ENCODE measurements around the gene FKBP15.
"Not testable (repeated sequence)": the region's sequence is repeated elsewhere in the genome, so short reads cannot be mapped to it uniquely, and the experiment has no call there.

FKBP15 gene, protein sequence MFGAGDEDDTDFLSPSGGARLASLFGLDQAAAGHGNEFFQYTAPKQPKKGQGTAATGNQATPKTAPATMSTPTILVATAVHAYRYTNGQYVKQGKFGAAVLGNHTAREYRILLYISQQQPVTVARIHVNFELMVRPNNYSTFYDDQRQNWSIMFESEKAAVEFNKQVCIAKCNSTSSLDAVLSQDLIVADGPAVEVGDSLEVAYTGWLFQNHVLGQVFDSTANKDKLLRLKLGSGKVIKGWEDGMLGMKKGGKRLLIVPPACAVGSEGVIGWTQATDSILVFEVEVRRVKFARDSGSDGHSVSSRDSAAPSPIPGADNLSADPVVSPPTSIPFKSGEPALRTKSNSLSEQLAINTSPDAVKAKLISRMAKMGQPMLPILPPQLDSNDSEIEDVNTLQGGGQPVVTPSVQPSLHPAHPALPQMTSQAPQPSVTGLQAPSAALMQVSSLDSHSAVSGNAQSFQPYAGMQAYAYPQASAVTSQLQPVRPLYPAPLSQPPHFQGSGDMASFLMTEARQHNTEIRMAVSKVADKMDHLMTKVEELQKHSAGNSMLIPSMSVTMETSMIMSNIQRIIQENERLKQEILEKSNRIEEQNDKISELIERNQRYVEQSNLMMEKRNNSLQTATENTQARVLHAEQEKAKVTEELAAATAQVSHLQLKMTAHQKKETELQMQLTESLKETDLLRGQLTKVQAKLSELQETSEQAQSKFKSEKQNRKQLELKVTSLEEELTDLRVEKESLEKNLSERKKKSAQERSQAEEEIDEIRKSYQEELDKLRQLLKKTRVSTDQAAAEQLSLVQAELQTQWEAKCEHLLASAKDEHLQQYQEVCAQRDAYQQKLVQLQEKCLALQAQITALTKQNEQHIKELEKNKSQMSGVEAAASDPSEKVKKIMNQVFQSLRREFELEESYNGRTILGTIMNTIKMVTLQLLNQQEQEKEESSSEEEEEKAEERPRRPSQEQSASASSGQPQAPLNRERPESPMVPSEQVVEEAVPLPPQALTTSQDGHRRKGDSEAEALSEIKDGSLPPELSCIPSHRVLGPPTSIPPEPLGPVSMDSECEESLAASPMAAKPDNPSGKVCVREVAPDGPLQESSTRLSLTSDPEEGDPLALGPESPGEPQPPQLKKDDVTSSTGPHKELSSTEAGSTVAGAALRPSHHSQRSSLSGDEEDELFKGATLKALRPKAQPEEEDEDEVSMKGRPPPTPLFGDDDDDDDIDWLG

DNA sequence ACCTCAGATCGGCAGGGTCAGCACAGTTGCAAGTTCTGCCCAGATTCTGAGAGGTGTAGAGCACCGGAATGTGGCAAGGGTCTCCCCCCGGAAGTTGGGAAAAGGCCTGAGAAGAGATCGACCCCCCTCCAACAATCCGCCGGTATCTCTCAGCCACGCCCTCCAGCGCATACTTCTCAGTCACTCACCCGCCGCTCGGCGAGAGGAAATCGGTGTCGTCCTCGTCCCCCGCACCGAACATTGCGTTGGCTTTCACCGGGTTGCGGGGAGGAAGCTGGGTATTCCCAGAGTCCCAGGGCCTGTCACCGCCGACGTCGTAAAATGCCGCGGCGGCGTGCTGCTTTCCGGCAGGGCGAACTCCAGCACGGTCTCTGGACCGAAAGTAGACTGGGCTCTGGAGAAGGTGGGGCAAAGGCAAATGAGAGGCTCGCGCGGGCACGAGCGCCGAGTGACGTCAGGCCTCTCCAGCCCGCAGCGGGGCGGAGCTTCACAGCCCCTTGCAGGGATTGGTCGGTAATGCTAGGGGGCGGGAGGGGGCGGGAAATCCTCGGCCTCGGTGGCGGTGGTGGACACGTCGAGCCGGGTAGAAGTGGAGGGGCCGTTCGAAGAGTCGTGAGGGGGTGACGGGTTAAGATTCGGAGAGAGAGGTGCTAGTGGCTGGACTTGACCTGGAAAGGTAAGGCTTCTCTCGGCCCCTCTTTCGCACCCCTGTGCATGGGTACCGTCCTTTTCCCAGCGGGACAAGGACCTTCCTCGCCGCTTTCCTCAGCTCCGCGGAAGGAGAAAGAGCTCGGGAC, at the start of gene FKBP15, which contains the start of gene SLC31A1:
FKBP15 (minus strand) TSS at position 275 of the 797 bp plus-strand sequence; CDS start at position 241, 34 bp downstream.
SLC31A1 (plus strand) TSS at position 542 of the 797 bp plus-strand sequence. CDS start 34,605 bp downstream, outside the sequence.
- peak; percentile 99 for DNase-seq

DNA sequence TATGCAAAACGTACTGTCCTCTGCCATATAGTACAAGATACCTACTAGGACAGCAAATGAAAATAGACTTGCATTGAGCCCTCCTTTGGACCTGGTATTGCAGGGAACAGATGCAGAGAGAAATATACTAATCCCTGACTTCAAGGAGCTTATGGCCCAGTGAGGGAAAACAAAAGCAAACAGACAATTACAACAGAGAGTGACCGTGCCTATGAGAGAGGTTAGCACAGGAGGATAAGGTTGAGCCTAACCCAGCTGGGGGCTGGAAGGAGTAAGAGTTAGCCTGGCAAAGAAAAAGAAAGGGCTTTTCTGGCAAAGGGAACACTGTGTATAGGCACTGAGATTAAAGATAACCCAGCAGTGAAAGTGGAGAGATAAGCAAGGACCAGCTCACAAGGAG, 48.8 kb upstream of the FKBP15 start:
- no peak for DNase-seq

- DNase-seq = no peak
Observed at GRCh38 chr9:113269355-113269754, 48.3 kb upstream of the FKBP15 start.

DNA sequence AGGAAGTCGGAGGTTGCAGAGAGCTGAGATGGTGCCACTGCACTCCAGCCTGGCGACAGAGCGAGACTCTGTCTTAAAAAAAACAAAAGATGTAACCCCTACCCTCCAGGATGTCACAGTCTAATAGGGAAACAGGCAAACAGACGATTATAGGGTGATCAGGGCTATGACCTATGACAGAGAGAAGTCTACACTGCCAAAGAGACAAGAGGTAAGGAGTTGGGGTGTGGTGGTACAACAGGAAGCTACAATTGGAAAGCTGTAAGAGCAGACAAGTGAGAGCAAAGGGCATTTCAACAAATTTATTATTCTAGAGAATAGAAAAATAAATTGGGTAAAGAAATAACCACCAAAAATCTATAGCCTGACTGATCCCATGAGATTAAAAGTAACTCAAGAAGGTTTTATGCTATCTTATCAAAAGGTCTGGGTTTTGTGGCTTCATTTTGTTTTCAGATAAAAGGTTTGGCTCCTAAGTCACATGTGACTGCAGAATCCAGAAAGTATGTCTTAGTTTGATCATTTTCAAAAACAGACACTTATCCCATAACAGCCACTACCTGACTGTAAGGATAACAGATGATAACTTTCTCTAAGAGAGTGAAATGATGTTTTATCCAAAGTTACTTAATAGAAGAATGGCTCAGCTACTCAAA, 47.0 kb upstream of the FKBP15 start:
- DNase-seq = no peak

- DNase-seq = no peak
Observed at GRCh38 chr9:113266174-113266573, 45.1 kb upstream of the FKBP15 start.

DNA sequence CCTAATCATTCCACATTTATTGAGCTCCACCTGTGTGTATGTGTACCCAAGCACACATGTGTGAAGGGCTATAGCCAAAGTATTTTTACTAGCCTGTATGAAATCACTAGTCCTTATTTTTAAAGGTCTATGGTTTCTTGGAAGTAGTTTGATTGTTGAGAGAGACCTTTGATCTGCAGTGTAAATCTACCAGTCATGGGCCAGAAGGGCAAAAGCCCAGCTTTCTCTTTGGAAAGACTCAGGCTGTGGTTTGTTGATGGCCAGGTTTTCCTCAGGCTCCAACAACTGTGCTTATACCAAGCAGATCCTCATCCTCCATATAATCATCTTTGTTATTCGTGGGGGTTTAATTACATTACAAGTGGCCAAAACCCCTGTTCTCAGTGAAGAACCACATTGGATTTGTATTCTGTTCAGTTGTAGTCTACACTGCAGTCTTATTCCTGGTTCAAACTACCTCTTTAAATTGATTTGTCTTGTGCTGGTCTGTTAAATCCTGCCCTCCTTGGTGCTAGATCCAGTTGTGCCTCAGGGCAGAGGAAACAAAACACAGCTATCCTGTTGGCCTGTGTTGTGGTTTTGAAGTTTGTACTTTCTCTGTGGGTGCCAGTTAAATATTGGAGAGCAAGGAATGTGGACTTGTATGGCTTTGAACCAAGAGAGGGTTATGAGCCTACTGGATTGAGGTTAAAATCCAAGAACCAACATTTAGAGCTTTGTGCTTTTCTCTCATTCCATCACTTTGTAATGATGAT, 41.0 kb upstream of the FKBP15 start:
- no peak for DNase-seq

- no peak for DNase-seq
Observed at GRCh38 chr9:113258282-113258681, 37.2 kb upstream of the FKBP15 start.

GRCh38 chr9:113257863-113258262, 36.8 kb upstream of the FKBP15 start:
- no peak for DNase-seq

DNA sequence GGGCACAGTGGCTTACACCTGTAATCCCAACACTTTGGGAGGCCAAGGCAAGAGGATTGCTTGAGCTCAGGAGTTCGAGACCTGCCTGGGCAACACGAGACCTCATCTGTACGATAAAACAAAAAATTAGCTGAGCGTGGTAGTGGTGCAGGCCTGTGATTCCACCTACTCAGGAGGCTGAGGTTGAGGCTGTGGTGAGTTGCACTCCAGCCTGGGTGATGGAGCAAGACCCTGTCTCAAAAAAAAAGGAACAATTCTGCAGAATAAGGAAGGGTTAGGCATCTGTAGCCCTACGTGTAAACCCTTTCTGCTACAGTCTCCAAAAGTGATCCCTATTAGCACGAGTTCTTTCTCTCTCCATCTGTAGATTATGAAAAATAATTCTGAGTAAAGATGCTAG, 34.4 kb upstream of the FKBP15 start:
- no peak for DNase-seq

GRCh38 chr9:113254991-113255390, 33.9 kb upstream of the FKBP15 start:
- DNase-seq = no peak

GRCh38 chr9:113250807-113251206, 29.7 kb upstream of the FKBP15 start:
- no peak for DNase-seq

GRCh38 chr9:113249661-113250060, 28.6 kb upstream of the FKBP15 start:
- DNase-seq = not testable (repeated sequence)

DNA sequence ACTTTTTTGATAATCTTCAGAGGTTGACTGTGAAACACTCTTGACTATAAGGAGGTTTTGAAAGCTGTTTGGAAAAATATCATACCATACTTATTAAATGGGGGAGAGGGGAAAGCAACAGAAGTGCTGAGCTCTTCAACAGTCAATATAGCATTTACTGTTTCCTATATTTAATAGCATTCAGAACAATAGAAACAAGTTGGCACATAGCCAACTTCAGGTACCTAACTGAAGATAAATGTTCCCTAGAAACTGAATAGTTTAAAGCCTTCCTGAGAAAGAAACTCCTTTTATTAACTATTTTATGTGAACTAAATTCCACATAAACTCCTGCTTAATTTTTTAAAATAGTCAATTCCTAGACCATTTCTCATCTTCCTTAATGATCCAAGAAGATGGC, 26.6 kb upstream of the FKBP15 start:
- DNase-seq = no peak

GRCh38 chr9:113246928-113247327, 25.9 kb upstream of the FKBP15 start:
- no peak for DNase-seq

DNA sequence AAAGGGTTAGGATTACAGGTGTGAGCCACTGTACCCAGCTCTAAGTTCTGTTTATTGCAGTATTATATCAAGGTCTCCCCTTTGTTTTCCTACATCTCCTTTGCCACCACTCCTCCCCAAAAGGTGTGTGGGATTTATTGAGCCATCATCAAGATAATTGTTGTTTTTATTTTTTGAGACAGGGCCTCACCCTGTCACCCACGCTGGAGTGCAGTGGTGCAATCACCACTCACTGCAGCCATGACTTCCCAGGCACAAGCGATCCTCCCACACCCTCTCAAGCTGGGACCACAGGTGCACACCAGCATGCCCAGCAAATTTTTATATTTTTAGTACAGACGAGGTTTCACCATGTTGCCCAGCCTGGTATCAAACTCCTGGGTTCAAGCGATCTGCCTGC, 24.8 kb upstream of the FKBP15 start:
- no peak for DNase-seq

GRCh38 chr9:113244556-113244955, 23.5 kb upstream of the FKBP15 start:
- no peak for DNase-seq

- no peak for DNase-seq
Observed at GRCh38 chr9:113241161-113241560, 20.1 kb upstream of the FKBP15 start.

DNA sequence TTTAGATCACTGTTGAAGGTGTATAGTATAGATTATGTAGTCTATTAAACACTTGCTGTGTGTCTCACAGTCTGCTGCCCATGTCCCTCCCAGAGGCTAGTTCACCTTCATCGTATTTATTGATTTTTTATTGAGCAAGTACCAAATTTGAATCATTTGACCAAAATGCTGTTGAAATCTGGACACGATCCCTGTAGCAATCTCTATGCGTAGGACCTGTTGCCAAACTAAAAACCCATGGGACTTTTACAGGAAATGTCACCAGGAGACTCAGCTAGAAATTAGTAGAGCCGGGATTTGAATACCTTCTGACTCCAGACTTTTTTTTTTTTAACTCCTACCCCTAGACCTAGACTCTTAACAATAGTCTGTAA, 17.8 kb upstream of the FKBP15 start:
- DNase-seq = no peak

DNA sequence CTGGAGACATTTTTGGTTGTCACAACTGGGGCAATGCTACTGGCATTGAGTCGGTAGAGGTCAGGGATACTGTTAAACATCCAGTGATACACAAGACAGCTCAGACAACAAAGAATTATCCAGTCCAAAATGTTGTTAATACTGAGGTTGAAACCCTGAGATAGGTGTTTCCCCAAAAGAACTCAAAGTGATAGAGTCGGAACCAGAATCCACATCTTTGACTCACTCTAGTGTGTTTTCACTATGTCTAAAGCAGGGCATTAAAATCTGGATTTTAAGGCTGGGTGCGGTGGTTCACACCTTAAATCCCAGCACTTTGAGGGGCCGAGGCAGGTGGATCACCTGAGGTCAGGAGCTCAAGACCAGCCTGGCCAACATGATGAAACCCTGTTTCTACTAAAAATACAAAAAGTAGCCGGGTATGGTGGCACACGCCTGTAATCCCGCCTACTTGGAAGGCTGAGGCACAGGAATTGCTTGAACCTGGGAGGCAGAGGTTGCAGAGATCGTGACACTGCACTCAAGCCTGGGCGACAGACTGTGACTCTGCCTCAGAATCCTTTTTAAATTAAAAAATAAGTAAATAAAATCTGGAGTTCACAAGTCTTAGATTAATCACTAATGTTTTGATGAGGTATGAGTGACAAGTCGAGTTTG, 17.3 kb upstream of the FKBP15 start:
- DNase-seq = no peak

- no peak for DNase-seq
Observed at GRCh38 chr9:113237026-113237425, 15.9 kb upstream of the FKBP15 start.

Data from midbrain (tissue), 1 donor.